HT1080 (cell line): ENCODE results near the gene TNNI3K. TPM values are rescaled to one million over a fixed set of nuclear protein-coding genes. Genes with fewer than 3 reads are reported as not detected.

Source experiments
- DNase-seq: peaks from one replicate; pipeline ENCODE4 v3.0.0-alpha.2; 2015; ENCODE audit warnings: low read depth
- total RNA-seq: library from RNA; depleted of rRNA; stranded (reverse); fragments of >200 nt; shearing (Covaris generic); gene quantifications from 2 replicates; pipeline ENCODE4 v1.2.3, GENCODE V29; 2014

TNNI3K gene
- total RNA-seq, 1 experiment from 2014 or later = 0.95 TPM

GRCh38 chr1:74380252-74380651, 145.1 kb downstream of the TNNI3K start:
- no peak for DNase-seq

GRCh38 chr1:74388855-74389254, 153.7 kb downstream of the TNNI3K start:
- no peak for DNase-seq

GRCh38 chr1:74392186-74392585, 157.0 kb downstream of the TNNI3K start:
- DNase-seq = no peak

GRCh38 chr1:74392840-74393239, 157.7 kb downstream of the TNNI3K start:
- no peak for DNase-seq

GRCh38 chr1:74395571-74395970, 160.4 kb downstream of the TNNI3K start:
- no peak for DNase-seq

GRCh38 chr1:74396462-74396861, 161.3 kb downstream of the TNNI3K start:
- no peak for DNase-seq

- DNase-seq = no peak
Measured at GRCh38 chr1:74396933-74397332, 161.7 kb downstream of the TNNI3K start.

- no peak for DNase-seq
Measured at GRCh38 chr1:74399249-74399648, 164.1 kb downstream of the TNNI3K start.

GRCh38 chr1:74402873-74403272, 167.7 kb downstream of the TNNI3K start:
- no peak for DNase-seq

- DNase-seq = no peak
Measured at GRCh38 chr1:74403606-74404005, 168.4 kb downstream of the TNNI3K start.

GRCh38 chr1:74406759-74407158, 171.6 kb downstream of the TNNI3K start:
- no peak for DNase-seq

- no peak for DNase-seq
Measured at GRCh38 chr1:74407902-74408301, 172.7 kb downstream of the TNNI3K start.

- no peak for DNase-seq
Measured at GRCh38 chr1:74412244-74412643, 177.1 kb downstream of the TNNI3K start.

GRCh38 chr1:74415935-74416334, 180.7 kb downstream of the TNNI3K start:
- DNase-seq = no peak

GRCh38 chr1:74419611-74420010, 184.4 kb downstream of the TNNI3K start:
- no peak for DNase-seq

- no peak for DNase-seq
Measured at GRCh38 chr1:74420467-74420866, 185.3 kb downstream of the TNNI3K start.

GRCh38 chr1:74422421-74423292, 187.5 kb downstream of the TNNI3K start:
- DNase-seq = no peak

- no peak for DNase-seq
Measured at GRCh38 chr1:74423471-74423870, 188.3 kb downstream of the TNNI3K start.

- DNase-seq = no peak
Measured at GRCh38 chr1:74425676-74426075, 190.5 kb downstream of the TNNI3K start.

GRCh38 chr1:74426208-74426937, 191.2 kb downstream of the TNNI3K start:
- DNase-seq = no peak

GRCh38 chr1:74427681-74428080, 192.5 kb downstream of the TNNI3K start:
- peak; percentile 31 for DNase-seq

GRCh38 chr1:74429580-74429979, 194.4 kb downstream of the TNNI3K start:
- no peak for DNase-seq
